Suprapubic skin (tissue), 4 donors: Measurements from ENCODE around the gene RAPGEF4. TPM values are rescaled to one million over a fixed set of nuclear protein-coding genes. Genes with fewer than 3 reads are reported as not detected.

Source experiments
- DNase-seq, 2 donors: peaks; one replicate each; pipeline ENCODE4 v3.0.0-alpha.2; 2019; ENCODE audit warnings: low spot score in 2 of 2
- H3K27ac ChIP-seq: fragments of 200-600 bp; sonication (generic); one replicate; pipeline ENCODE4 v1.5.1; 2019
- H3K27me3 ChIP-seq: fragments of 200-600 bp; sonication (generic); one replicate; pipeline ENCODE4 v1.5.1; 2019
- H3K36me3 ChIP-seq: fragments of 200-600 bp; sonication (generic); one replicate; pipeline ENCODE4 v1.5.1; 2019
- H3K4me1 ChIP-seq: fragments of 200-600 bp; sonication (generic); one replicate; pipeline ENCODE4 v1.5.1; 2019
- H3K4me3 ChIP-seq: fragments of 200-600 bp; sonication (generic); one replicate; pipeline ENCODE4 v1.5.1; 2019; ENCODE audit warnings: mild to moderate bottlenecking
- H3K9me3 ChIP-seq: fragments of 200-600 bp; sonication (generic); one replicate; pipeline ENCODE4 v1.5.1; 2019
- CTCF ChIP-seq, 2 donors: fragments of 200-600 bp in 1 of 2; fragments of 450-650 bp in 1 of 2; sonication (generic) in 1 of 2; IDR thresholded peaks; one replicate each; pipeline ENCODE4 v1.5.1; 2016 to 2019; ENCODE audit warnings: antibody characterized with exemption in 2 of 2, mild to moderate bottlenecking in 1 of 2, moderate library complexity in 1 of 2
- EP300 ChIP-seq: sonication (generic); formaldehyde crosslinking; IDR thresholded peaks from one replicate; pipeline ENCODE4 v1.6.1; 2017; ENCODE audit warnings: antibody characterized with exemption
- POLR2A ChIP-seq, 2 donors: fragments of 450-650 bp; IDR thresholded peaks; one replicate each; pipeline ENCODE4 v1.6.1; 2017; ENCODE audit warnings: antibody characterized with exemption in 2 of 2, mild to moderate bottlenecking in 2 of 2, moderate library complexity in 2 of 2
- POLR2AphosphoS5 ChIP-seq, 3 donors: sonication (generic); formaldehyde crosslinking; IDR thresholded peaks; one replicate each; pipeline ENCODE4 v1.6.1; 2017; ENCODE audit warnings: antibody characterized with exemption in 3 of 3
- WGBS: methylation state at CpG from one replicate; pipeline ENCODE4 v1.1.5; 2018; 5-methylcytosine and 5-hydroxymethylcytosine counted together
- total RNA-seq, 4 donors: library from RNA; depleted of rRNA; stranded (reverse); fragments of >200 nt; gene quantifications; one replicate each; pipeline ENCODE4 v1.1.0, GENCODE V29; 2016

The RAPGEF4 gene
- total RNA-seq, 4 donors from 2014 or later: 19.9 to 49.5 (median 27.5) TPM

GRCh38 chr2:172964511-172965139 is 229.0 kb downstream of the RAPGEF4 start:
- H3K4me1 ChIP-seq: peaks cover 20% of the 10 kb centered on the region
- no peaks in the 10 kb centered on the region for H3K27me3 ChIP-seq
- 80% methylated on average over 3 of the region's 3 CpGs for WGBS
- H3K4me3 ChIP-seq: no peak overlapping the region
- no peaks in the 10 kb centered on the region for H3K9me3 ChIP-seq
- DNase-seq: no peak
- TF ChIP-seq CTCF (IDR thresholded peaks at IDR 0.05) (no peak), POLR2A (IDR thresholded peaks at IDR 0.05) (no peak), EP300 (no peak), POLR2AphosphoS5 (IDR thresholded peaks at IDR 0.05) (no peak)
- H3K27ac ChIP-seq: no peak overlapping the region
- no peaks in the 10 kb centered on the region for H3K36me3 ChIP-seq

- 90% methylated on average over 8 of the region's 8 CpGs for WGBS
- no peak for DNase-seq
- TF ChIP-seq CTCF (IDR thresholded peaks at IDR 0.05) (no peak), POLR2AphosphoS5 (IDR thresholded peaks at IDR 0.05) (no peak), POLR2A (IDR thresholded peaks at IDR 0.05) (no peak), EP300 (no peak)
Observed at GRCh38 chr2:172965433-172966212, 230.0 kb downstream of the RAPGEF4 start.

GRCh38 chr2:172967036-172967982 is 231.7 kb downstream of the RAPGEF4 start:
- 76% methylated on average over 12 of the region's 16 CpGs for WGBS
- no peak for DNase-seq
- peaks cover 33% of the 10 kb centered on the region for H3K4me1 ChIP-seq
- H3K27ac ChIP-seq: no peak overlapping the region
- no peak for TF ChIP-seq POLR2A (IDR thresholded peaks at IDR 0.05)
- no peak for TF ChIP-seq EP300
- no peak for TF ChIP-seq POLR2AphosphoS5 (IDR thresholded peaks at IDR 0.05)
- no peak for TF ChIP-seq CTCF (IDR thresholded peaks at IDR 0.05)
- H3K9me3 ChIP-seq: no peaks in the 10 kb centered on the region
- no peaks in the 10 kb centered on the region for H3K27me3 ChIP-seq
- no peak overlapping the region for H3K4me3 ChIP-seq
- no peaks in the 10 kb centered on the region for H3K36me3 ChIP-seq

More at GRCh38 chr2:172965433-172966212, 230.0 kb downstream of the RAPGEF4 start:
- Histone ChIP-seq H3K27ac (no peak overlapping the region), H3K4me1 (peaks cover 26% of the 10 kb centered on the region), H3K36me3 (no peaks in the 10 kb centered on the region), H3K9me3 (no peaks in the 10 kb centered on the region), H3K27me3 (no peaks in the 10 kb centered on the region), H3K4me3 (no peak overlapping the region)

- Histone ChIP-seq H3K4me3 (no peak overlapping the region), H3K36me3 (no peaks in the 10 kb centered on the region), H3K9me3 (no peaks in the 10 kb centered on the region), H3K27me3 (no peaks in the 10 kb centered on the region), H3K4me1 (peaks cover 33% of the 10 kb centered on the region), H3K27ac (no peak overlapping the region)
- TF ChIP-seq POLR2AphosphoS5 (IDR thresholded peaks at IDR 0.05): no peak
- no peak for TF ChIP-seq POLR2A (IDR thresholded peaks at IDR 0.05)
- TF ChIP-seq EP300: no peak
- TF ChIP-seq CTCF (IDR thresholded peaks at IDR 0.05): no peak
- WGBS: 53% methylated on average over 6 of the region's 7 CpGs
- DNase-seq: no peak
Observed at GRCh38 chr2:172968061-172968469, 232.4 kb downstream of the RAPGEF4 start.
